ENCODE results near the gene NINL.
A peak's percentile ranks its signal among the peaks of the same experiment; 100 is the strongest.
"Not testable (repeated sequence)": the region's sequence is repeated elsewhere in the genome, so short reads cannot be mapped to it uniquely, and the experiment has no call there.

NINL gene

DNA sequence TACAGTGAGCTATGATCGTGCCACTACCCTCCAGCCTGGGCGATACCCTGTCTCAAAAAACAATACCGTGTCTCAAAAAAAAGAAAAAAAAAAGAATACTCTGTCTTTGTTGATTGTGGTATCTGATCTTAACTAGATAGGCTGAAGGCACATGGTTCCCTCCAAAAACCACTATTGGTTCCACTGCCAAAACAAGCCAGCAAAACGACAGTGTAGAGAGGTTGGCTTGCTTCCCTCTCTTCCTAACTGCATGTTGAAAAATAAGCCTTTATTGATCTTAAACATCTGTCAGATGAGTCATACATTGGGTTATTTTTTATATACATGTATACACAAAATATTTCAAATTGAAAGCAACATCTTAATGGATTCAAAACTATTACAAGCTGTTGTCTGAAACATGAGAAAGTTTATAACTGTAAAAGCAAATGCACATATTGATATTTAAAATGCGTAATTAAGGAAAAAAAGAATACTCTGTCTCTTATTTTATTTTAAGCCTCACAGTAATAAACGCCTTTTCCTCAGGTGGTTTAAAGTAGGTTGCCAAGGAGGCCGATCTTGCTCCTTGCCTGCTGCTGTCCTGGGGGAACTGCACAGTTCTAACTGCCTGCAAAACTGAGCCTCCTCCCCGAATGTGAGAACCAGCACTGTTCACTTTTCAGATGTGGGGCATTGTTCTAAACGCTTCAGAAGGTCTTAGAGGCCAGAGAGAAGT is 7.0 kb upstream of the NINL start:
- DNase-seq (ENCODE audit: low read depth in 2 of 2), result no peak

DNA sequence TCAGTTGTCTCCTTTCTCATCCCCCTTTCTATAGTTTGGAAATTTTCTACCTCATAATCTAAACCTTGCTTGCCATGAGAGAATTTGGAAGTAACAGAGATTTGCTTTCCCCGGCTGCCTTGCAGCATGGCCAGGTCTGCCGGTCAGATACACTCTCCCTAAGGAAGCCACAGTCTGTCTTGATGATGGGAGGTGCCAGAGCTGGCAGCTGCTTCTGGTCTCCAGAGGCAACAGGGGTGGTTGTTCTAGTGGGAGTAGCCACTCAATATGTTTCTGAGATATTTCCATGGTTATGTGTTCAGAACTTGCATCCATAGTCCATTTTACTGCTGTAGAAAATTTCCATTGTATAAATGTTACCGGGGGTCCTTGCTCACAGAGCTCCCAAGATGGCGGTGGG is 5.4 kb upstream of the NINL start:
- DNase-seq (ENCODE audit: low read depth in 2 of 2), result not testable (repeated sequence)

DNA sequence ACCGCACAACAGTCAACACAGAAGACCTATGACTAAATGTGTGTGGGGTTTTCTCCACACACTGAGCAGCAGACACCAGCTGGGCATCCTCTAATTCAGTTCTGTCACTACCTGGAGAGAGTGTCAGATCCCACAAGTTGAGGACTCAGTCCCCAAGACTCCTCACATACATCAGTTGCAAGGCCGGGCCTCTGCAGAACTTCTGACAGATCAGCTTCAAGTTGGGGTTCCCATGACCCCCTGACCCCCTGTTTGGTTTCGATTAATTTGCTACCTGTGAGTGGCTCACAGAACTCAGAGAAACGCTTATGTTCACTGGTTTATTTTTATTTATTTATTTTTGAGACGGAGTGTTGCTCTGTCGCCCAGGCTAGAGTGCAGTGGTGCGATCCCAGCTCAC is 3.2 kb upstream of the NINL start:
- no peak for DNase-seq (ENCODE audit: low read depth in 2 of 2)

GRCh38 chr20:25587536-25587935 is 2.2 kb upstream of the NINL start:
- no peak for DNase-seq (ENCODE audit: low read depth in 2 of 2)

DNA sequence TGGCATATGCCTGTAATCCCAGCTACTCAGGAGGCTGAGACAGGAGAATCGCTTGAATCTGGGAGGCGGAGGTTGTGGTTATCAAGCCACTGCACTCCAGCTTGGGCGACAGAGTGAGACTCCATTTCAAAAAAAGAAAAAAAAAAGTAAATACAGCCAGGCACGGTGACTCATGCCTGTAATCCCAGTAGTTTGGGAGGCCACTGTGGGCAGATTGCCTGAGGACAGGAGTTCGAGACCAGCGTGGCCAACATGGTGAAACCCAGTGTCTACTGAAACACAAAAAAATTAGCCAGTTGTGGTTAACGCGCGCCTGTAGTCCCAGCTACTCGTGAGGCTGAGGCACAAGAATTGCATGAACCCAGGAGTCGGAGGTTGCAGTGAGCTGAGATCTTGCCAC is 1.5 kb upstream of the NINL start:
- DNase-seq (ENCODE audit: low read depth in 2 of 2), result no peak

DNA sequence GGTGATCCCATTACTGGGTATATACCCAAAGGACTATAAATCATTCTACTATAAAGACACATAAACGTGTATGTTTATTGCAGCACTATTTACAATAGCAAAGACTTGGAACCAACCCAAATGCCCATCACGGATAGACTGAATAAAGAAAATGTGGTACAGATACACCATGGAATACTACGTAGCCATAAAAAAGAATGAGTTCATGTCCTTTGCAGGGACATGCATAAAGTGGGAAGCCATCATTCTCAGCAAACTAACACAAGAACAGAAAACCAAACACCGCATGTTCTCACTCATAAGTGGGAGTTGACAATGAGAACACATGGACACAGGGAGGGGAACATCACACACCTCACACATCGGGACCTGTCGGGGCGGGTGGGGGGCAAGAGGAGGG is 1.7 kb downstream of the NINL start:
- not testable (repeated sequence) for DNase-seq (ENCODE audit: low read depth in 2 of 2)

DNA sequence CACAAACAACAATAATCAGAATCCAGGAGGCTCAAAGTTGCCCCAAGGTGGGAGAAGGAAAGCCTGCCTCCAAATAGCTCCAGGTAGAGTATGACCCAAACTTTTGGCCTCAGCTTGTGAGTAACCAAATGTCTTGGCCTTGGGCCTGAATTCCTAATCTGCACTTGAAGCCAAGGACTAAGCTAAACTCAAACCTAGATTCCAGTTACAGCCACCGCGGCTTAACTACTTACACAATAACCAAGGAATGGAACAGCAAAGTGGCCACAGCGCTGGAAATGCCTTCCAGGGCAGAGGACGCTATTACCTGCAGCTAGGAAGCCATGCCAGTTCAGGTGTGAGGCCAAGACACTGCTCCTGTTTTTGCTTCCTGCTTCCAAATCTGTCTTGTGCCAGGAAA is 4.6 kb downstream of the NINL start:
- DNase-seq (ENCODE audit: low read depth in 2 of 2), result no peak

- no peak for DNase-seq (ENCODE audit: low read depth in 2 of 2)
Measured at GRCh38 chr20:25579081-25579770, 6.1 kb downstream of the NINL start.

GRCh38 chr20:25576783-25577530 is 8.4 kb downstream of the NINL start:
- no peak for DNase-seq (ENCODE audit: low read depth in 2 of 2)

- no peak for DNase-seq (ENCODE audit: low read depth in 2 of 2)
Measured at GRCh38 chr20:25574411-25574810, 10.9 kb downstream of the NINL start.

- no peak for DNase-seq (ENCODE audit: low read depth in 2 of 2)
Measured at GRCh38 chr20:25573288-25574251, 11.8 kb downstream of the NINL start.

- DNase-seq (ENCODE audit: low read depth in 2 of 2), result no peak
Measured at GRCh38 chr20:25571817-25572216, 13.5 kb downstream of the NINL start.

DNA sequence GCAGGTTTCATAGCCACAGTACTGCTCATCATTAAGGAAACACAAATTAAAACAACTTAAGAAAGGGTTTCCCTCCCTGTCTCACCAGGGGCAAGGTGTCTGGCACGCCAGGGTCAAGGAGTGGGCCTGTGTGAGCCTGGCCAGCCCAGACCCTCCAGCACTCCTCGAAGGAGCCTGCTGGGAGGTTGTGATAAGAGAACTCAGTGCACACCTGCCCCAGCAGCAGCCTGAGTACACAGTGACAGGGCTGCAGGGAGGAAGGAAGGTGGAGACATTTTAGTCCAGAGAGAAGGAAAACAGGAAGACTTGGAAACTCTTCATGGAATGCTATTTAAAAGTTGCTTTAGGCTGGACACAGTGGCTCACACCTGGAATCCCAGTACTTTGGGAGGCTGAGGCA is 14.1 kb downstream of the NINL start:
- DNase-seq (ENCODE audit: low read depth in 2 of 2), result no peak

- DNase-seq (ENCODE audit: low read depth in 2 of 2), result no peak
Measured at GRCh38 chr20:25570148-25570530, 15.2 kb downstream of the NINL start.

- no peak for DNase-seq (ENCODE audit: low read depth in 2 of 2)
Measured at GRCh38 chr20:25567286-25567685, 18.0 kb downstream of the NINL start.

DNA sequence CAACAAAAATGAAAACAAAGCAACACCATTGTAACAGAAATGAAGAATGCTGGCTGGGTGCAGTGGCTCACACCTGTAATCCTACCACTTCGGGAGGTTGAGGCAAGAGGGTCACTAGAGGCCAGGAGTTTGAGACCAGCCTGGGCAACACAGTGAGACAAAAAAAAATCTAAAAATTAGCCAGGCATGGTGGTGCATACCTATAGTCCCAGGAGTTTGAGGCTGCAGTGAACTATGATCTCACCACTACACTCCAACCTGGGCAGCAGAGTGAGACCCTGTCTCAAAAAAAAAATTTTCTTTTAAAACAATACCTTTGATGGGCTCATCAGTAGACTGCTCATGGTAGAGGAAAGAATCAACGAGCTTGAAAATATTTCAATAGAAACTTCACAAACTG is 18.5 kb downstream of the NINL start:
- no peak for DNase-seq (ENCODE audit: low read depth in 2 of 2)

DNA sequence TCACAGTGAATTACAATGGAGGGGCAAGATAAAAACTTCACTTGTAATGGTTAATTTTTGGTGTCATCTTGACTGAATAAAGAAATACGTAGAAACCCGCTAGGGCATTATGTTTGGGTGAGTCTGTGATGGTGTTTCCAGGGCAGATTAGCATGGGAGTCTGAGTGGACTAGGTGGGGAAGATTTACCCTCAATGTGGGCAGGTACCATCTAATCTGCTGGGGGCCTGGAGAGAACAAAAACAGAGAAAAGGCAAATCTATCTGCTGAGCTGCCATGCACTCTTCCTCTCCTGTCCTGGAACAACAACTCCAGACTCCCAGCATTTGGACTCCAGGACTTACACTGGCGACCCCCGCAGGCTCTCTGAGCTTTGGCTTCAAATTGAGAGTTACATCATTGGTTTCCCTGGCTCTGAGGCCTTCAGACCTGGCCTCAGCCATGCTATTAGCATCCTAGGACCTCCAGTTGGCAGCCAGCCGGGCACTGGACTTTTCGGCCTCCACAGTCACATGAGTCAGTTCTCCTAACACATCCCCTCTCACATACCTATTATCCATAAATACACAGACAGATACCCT is 19.7 kb downstream of the NINL start:
- DNase-seq (ENCODE audit: low read depth in 2 of 2), result no peak

DNA sequence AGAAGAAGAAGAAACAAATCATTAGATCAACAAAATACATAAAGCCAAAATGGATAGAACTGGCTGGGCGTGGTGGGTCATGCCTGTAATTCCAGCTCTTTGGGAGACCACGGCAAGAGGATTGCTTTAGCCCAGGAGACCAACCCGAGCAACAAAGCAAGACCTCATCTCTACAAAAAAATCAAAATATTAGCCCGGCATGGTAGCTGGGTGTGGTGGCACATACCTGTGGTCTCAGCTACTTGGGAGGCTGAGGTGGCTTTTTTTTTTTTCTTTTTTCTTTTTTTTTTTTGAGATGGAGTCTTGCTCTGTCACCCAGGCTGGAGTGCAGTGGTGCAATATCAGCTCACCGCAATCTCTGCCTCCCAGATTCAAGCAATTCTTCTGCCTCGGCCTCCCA is 21.5 kb downstream of the NINL start:
- DNase-seq (ENCODE audit: low read depth in 2 of 2), result no peak

DNA sequence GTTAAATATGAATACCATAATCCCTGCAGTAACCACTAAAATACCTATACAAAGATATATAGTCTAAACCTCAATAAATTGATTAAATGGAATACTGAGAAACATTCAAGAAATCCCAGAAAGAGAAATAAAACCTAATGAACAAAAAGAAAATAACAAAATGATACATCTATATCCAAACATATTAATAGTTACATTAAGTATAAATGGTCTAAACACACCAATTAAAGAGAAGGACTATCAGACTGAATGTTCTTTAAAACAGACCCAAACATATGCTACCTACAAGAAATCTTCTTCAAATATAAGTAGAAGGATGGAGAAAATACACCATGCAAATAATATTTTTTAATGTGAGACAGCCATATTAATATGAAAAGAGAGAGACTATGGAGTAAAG is 22.0 kb downstream of the NINL start:
- no peak for DNase-seq (ENCODE audit: low read depth in 2 of 2)

DNA sequence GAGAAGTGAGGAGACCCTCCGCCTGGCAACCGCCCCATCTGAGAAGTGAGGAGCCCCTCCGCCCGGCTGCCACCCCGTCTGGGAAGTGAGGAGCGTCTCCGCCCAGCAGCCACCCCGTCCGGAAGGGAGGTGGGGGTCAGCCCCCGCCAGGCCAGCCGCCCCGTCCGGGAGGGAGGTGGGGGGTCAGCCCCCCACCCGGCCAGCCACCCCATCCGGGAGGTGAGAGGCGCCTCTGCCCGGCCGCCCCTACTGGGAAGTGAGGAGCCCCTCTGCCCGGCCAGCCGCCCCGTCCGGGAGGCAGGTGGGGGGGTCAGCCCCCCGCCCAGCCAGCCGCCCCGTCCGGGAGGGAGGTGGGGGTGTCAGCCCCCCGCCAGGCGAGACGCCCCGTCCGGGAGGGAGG is 23.6 kb downstream of the NINL start:
- DNase-seq (ENCODE audit: low read depth in 2 of 2), result not testable (repeated sequence)

- peak; percentile 53 to 55 for DNase-seq (ENCODE audit: low read depth in 2 of 2)
Measured at GRCh38 chr20:25553819-25554296, 31.5 kb downstream of the NINL start.

All from fibroblast of skin of left quadriceps (primary cell).